Stimulated activated CD8-positive, alpha-beta memory T cell treated with anti-CD3 and anti-CD28 coated beads, Interleukin-15, amount 100 ng/mL, for 4 hours (primary cell): ENCODE results near the gene DTNBP1.
"Not testable (repeated sequence)": the region's sequence is repeated elsewhere in the genome, so short reads cannot be mapped to it uniquely, and the experiment has no call there.

ENCODE experiments used
- DNase-seq, 2 donors: peaks; one replicate each; pipeline ENCODE4 v3.0.0-alpha.2; 2020; ENCODE audit warnings: low read depth in 2 of 2

The DTNBP1 gene

DNA sequence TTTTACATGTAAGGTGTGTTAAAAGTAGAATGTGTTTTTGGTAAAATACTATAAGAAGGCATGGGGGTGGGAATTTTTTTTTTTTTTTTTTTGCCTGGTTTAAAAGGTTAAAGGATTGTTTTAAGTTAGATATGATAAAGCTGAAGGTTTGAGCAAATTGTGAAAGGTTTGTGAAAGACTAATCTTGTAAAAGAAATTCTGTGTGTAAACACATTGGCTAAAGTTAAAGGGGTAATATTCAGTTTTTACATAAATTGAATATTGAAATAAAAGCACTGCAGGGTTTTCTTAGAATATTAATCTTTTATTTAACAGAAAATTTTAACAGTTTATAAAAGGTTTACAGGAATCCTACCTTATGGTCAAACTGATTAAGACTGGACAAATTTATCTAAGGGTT lies 105.7 kb downstream of the DTNBP1 start:
- DNase-seq, result no peak

GRCh38 chr6:15556711-15557110 lies 106.1 kb downstream of the DTNBP1 start:
- no peak for DNase-seq

DNA sequence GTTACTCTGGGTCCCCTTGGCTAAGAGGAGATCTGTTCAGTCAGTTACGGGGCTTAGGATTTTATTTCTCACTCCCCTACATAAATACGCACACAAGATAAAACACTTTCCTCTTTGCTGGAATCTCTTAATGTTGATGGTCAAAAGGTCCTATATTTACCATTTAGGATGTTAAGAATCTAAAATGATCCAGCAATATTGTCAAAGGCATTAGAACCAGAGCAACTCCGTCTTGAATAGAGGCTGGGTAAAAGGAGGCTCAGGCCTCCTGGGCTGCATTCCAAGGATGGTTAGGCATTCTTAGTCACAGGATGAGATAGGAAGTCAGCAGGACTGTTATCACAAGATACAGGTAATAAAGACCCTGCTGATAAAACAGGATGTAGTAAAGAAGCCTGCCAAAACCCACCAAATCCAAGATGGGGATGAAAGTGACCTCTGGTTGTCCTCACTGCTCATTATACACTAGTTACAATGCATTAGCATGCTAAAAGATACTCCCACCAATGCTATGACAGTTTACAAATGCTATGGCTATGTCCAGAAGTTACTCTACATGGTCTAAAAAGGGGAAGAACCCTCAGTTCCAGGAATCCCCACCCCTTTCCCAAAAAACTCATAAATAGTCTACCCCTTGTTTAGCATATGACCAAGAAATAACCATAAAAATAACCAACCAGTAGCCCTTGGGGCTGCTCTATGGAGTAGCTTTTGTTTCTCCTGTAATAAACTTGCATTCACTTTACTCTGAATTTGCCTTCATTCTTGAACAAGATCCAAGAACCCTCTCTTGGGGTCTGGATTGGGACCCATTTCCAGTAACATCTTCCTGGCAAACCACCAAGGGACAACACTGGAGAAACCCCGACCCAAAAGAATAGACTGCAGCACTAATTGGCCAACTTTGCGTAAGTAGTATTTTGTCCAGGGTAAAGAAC lies 107.5 kb downstream of the DTNBP1 start:
- no peak for DNase-seq

DNA sequence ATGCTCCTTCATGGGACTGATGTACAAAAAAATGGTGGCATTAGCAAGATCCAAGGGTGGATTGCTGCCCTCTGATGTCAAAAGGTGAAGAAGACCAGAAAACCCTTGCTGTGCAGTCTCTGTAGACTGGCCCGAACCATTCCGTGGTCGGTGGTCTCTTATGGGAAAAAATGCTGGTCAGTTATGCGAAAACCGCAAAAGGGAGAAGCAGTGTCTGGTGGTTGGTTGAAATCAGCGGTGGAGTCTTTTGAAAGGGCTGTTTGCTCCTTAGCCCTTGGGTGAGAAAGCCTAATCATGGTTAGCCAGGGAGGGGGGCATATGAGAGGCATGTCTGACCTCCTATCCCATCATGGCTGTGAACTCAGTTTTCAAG lies 108.1 kb downstream of the DTNBP1 start:
- no peak for DNase-seq

DNA sequence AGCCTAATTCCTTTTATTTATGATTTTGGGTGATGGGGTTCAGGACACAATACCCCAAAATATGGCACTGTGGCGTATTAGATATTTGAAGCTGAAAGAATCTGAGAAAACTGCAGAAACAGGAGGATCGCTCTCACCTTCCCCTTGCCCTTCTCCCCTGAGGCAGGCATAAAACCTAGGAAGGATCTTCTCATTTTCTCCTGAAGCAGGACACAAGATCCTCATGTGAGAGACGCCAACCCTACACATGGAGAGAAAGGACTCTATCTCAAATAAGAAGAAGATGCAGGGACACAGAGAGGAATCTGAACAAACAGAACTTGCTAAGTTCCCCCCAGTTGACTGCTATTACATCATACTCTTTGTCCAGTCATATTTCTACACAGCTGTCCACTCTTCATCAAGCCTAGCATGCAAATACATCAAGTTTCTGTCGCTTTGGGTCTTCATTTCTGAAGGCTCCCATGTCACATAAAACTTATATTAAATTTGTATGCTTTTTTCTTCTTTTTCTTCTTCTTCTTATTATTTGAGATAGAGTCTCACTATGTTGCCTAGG lies 109.0 kb downstream of the DTNBP1 start:
- no peak for DNase-seq

DNA sequence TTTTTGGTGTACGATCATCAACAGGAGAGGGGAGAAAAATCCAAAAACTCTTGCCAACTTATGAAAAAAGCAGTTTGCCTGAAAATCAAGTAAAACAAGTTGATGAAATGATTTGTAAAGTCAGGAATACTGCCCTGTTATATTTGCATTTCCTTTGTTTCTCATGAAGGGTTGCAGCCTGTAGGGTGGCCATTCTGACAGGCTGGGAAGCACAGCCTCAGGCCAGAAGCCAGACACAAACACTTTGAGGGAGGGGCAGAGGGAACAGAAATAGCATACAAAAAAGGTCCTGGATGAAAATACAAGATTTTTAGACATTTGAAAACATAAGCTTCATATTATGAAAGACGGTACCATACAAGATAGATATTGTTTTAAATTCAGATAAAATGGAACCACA lies 109.8 kb downstream of the DTNBP1 start:
- no peak for DNase-seq

DNA sequence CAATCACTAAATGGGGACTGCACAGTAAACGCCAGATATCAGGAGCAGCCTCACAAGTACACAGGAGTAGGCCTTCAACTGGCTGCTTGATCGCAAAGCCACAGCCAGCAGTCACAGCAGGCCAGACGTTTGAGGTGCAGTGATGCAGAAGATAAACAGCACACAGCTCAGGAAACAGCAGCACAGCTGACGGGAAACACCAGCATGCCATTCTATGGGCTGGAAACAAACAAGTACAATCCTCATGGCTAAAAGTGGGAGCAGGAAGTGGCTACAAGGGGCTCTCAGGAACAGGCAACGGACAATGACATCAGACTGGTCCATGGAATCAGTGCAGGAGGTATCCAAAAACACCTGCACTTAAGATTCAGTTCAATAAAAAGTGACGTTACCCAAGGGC lies 111.0 kb downstream of the DTNBP1 start:
- DNase-seq, result no peak

GRCh38 chr6:15551262-15551661 lies 111.6 kb downstream of the DTNBP1 start:
- no peak for DNase-seq

DNA sequence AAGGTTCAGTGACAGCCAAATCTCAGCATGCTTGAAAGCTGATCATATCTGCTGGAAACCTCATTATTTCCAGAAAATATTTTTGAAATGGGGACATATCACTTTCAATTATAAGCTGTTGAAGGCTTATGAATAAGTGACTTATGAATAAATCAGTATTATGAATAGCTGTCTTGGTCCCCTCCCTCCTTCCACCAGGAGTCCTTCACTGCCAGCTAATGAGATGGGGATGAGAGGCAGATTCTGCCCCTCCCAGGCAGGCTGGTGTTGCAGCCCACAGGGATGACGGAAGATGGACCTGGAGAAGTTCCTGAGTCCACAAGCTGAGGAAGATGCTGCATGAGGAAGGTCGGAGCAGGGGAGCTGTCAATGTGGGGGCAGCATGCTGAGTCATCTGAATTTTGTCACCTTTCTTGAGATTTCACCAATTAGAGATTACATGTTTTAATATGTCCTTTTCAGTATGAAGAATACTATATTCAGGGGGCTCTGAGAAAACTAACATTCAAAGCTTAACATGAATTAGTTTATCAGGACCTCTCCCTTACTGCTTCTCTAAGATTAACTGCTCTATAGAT lies 112.2 kb downstream of the DTNBP1 start:
- DNase-seq, result no peak

DNA sequence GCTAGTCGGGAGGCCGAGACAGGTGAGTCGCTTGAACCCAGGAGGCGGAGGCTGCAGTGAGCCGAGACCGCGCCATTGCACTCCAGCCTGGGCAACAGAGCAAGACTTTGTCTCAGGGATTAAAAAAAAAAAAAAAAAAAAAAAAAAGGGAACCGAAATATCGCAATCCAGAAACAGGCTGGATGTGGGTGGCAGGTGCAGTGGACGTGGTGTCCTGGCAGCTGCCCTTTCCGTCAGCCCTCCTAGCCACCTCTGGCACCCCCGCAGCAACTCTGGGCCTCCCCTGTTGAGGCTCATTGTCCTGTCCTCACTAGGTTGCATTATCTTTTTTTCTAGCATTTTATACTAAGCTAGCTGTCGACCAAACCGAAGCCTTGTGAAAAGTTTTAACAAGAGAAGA lies 113.5 kb downstream of the DTNBP1 start:
- no peak for DNase-seq

GRCh38 chr6:15547400-15547799 lies 115.4 kb downstream of the DTNBP1 start:
- DNase-seq, result no peak

- no peak for DNase-seq
Observed at GRCh38 chr6:15546591-15546990, 116.2 kb downstream of the DTNBP1 start.

DNA sequence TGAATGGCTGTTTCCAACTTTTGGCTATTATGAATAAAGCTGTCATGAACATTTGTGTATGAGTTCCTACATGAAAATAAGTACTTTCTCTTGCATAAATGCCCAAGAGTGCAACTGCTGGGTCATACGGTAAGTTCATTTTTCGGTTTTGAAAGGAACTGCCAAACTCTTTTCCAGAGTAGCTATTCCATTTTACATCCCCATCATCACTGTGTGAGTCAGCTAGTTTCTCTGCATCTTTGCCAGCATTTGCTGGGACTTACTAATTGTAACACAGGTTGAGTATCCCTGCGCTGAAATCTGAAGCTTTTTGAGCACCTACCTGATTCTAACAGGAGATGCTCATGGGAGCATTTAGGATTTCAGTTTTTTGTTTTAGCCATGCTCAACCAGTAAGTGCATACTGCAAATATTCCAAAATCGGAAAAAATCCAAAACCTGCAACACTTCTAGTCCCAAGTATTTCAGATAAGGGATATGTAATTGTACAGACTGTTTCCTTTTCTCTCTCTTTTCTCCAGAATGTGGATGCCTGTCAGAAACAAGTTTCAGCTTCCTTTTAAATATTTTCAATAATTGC lies 118.4 kb downstream of the DTNBP1 start:
- DNase-seq, result no peak

GRCh38 chr6:15543332-15543917 lies 119.4 kb downstream of the DTNBP1 start:
- not testable (repeated sequence) for DNase-seq

DNA sequence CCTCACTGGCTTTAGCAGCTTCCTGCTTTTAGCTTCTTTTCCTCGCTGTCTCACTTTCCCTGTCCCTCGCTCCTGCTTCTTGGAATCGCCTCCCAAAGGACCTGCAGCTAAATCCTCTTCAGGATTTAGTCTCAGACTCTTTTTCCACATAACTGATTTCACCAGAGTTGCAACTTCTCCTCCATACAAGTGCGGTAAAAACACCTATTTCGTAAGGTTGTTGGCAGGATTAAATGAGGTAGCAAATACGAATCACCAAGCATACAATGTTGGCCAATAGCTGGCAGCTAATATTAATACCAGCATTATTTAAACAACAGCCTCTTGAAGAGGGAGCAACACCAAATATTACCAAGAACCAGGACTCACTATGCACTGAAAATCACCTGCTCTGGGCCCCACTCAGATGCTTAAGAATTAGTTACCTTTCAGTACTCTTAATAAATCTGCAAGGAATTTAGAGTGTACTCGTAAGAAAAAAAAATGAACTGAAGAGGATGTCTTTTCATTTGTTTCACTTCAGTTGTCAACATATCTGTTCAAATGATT lies 123.0 kb downstream of the DTNBP1 start:
- no peak for DNase-seq

DNA sequence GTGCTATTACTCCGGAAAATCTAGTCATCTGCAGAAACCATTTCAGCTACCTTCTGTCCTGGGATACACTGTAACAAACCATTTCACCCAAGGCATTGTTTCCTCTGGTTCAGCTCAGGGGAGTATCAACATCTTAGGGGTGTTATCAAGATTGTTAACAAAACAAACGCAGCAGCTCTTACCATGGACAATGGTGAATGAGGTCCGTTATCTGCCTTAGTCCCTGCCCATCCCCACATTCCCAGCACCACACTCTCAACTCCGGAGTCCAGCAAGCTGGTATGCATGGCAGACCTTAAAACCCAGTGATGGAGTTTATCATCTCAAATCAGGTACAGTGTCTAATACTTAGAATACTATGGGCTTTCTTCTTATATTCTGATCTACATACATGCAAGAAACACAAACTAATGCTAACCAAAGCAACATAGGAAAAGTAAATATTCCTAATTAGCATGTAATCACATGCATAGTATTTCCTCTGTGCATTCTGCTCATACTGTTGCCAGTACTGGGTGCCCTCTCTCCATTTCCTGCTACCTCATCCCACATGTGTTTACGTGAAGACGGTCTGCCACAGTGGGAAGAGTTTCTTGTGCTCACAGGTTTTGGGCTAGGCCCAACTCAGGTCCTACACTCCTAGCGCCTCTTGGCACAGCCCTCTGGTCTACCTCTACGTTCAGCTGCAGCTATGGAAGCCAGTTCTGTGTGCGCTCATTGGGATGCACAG lies 123.9 kb downstream of the DTNBP1 start:
- DNase-seq, result no peak

GRCh38 chr6:15538106-15538505 lies 124.7 kb downstream of the DTNBP1 start:
- no peak for DNase-seq

DNA sequence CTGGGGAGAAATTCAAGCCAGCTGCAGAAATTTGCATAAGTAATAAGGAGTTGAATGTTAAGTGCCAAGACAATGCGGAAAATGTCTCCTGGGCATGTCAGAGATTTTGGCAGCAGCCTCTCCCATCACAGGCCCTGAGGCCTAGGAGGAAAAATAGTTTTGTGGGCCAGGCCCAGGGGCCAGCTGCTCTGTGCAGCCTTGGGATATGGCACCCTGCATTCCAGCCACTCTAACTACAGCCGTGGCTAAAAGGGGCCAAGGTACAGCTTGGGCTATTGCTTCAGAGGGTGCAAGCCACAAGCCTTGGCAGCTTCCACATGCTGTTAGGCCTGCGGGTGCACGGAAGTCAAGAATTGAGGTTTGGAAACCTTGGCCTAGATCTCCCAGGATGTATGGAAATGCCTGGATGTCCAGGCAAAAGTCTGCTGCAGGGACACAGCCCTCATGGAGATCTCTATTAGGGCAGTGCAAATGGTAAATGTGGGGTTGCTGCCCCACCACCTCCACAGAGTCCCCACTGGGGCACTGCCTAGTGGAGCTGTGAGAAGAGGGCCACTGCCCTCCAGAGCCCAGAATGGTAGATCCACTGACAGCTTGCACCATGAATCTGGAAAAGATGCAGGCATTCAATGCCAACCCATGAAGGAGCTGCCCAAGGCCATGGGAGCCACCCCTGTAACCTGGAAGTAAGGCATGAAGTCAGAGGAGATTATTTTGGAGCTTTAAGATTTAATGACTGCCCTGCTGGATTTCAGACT lies 126.5 kb downstream of the DTNBP1 start:
- DNase-seq, result no peak

- DNase-seq, result no peak
Observed at GRCh38 chr6:15535495-15536197, 127.2 kb downstream of the DTNBP1 start.

DNA sequence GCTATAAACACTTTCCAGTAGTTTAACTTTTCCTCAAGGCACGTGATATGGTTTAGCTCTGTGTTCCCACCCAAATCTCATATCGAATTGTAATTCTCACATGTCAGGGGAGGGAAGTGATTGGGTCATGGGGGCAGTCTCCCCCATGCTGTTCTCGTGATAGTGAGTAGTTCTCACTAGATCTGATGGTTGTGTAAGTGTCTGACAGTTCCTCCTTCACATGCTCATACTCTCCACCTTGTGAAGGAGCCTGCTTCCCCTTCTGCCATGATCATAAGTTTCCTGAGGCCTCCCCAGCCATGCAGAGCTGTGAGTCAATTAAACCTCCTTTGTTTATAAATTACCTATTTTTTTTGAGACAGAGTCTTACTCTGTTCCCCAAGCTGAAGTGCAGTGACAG lies 127.9 kb downstream of the DTNBP1 start:
- no peak for DNase-seq
